NCI-H1694 treated with DMSO at 0.1 percent for 48 hours (cell line): ENCODE results near the gene EEFSEC.

ENCODE experiments used
- DNase-seq: peaks from one replicate; lab custom pipeline; 2025; lab: John Stamatoyannopoulos, UW

The EEFSEC gene

GRCh38 chr3:128317698-128318231, 164.5 kb downstream of the EEFSEC start:
- no peak for DNase-seq

GRCh38 chr3:128318275-128318941, 165.1 kb downstream of the EEFSEC start:
- DNase-seq = peak; percentile 39

GRCh38 chr3:128319107-128319506, 165.8 kb downstream of the EEFSEC start:
- no peak for DNase-seq

GRCh38 chr3:128319741-128320141, 166.5 kb downstream of the EEFSEC start:
- DNase-seq = no peak

GRCh38 chr3:128320551-128321340, 167.5 kb downstream of the EEFSEC start:
- DNase-seq = no peak

- no peak for DNase-seq
Observed at GRCh38 chr3:128321418-128321817, 168.1 kb downstream of the EEFSEC start.

GRCh38 chr3:128322030-128323022, 169.0 kb downstream of the EEFSEC start:
- peak; percentile 19 for DNase-seq

- DNase-seq = no peak
Observed at GRCh38 chr3:128323206-128324081, 170.2 kb downstream of the EEFSEC start.

GRCh38 chr3:128324911-128325592, 171.8 kb downstream of the EEFSEC start:
- DNase-seq = no peak

- DNase-seq = no peak
Observed at GRCh38 chr3:128326051-128326823, 173.0 kb downstream of the EEFSEC start.

- no peak for DNase-seq
Observed at GRCh38 chr3:128327606-128328031, 174.3 kb downstream of the EEFSEC start.

- DNase-seq = no peak
Observed at GRCh38 chr3:128328546-128329458, 175.5 kb downstream of the EEFSEC start.

- DNase-seq = no peak
Observed at GRCh38 chr3:128329491-128330213, 176.4 kb downstream of the EEFSEC start.

- no peak for DNase-seq
Observed at GRCh38 chr3:128330214-128330842, 177.0 kb downstream of the EEFSEC start.

GRCh38 chr3:128334086-128334645, 180.9 kb downstream of the EEFSEC start:
- no peak for DNase-seq

- no peak for DNase-seq
Observed at GRCh38 chr3:128334766-128335165, 181.5 kb downstream of the EEFSEC start.
